OCI-LY7 (cell line): ENCODE measurements around the gene ARL15.

ENCODE experiments used
- EZH2phosphoT487 ChIP-seq: fragments of 200-600 bp; sonication (generic); IDR thresholded peaks from 2 replicates; pipeline ENCODE4 v1.6.1; 2018; ENCODE audit warnings: low read depth, borderline replicate concordance, mild to moderate bottlenecking, mixed run types, antibody characterized with exemption, low read length, moderate library complexity, mixed read lengths
- TF ChIP-seq, protein P1 (sequence below): fragments of 200-600 bp; sonication (generic); conservative IDR thresholded peaks from 2 replicates; pipeline ENCODE4 v1.5.1; 2014; ENCODE audit warnings: mild to moderate bottlenecking, antibody characterized with exemption, low read length, moderate library complexity, mixed read lengths

DNA sequence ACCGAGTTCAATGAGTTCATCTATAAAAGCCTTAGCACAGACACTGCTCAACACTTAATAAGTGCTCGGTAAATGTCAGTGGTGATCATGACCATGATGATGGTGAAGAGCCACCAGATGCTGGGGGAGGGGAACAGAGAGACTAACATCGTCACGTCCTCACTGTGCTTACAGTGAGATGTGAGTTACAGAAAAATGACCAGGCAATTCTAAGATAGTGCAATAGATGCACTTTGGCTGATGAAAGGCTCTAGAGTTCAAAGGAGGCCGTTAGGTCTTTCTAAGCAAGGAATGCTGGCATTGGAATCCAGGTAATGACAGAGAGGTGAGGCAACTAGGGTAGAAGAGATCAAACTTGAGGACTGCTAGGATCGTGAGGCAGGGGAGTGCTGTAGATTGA, 36.7 kb downstream of the ARL15 start:
- TF ChIP-seq, protein P1, sequence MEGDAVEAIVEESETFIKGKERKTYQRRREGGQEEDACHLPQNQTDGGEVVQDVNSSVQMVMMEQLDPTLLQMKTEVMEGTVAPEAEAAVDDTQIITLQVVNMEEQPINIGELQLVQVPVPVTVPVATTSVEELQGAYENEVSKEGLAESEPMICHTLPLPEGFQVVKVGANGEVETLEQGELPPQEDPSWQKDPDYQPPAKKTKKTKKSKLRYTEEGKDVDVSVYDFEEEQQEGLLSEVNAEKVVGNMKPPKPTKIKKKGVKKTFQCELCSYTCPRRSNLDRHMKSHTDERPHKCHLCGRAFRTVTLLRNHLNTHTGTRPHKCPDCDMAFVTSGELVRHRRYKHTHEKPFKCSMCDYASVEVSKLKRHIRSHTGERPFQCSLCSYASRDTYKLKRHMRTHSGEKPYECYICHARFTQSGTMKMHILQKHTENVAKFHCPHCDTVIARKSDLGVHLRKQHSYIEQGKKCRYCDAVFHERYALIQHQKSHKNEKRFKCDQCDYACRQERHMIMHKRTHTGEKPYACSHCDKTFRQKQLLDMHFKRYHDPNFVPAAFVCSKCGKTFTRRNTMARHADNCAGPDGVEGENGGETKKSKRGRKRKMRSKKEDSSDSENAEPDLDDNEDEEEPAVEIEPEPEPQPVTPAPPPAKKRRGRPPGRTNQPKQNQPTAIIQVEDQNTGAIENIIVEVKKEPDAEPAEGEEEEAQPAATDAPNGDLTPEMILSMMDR: no peak
- no peak for TF ChIP-seq EZH2phosphoT487
